Panc1 (cell line): ENCODE results near the gene FAM114A2.

Experiments used
- CTCF ChIP-seq: fragments of 450-650 bp; IDR thresholded peaks from 2 replicates; pipeline ENCODE4 v1.5.1; 2017; ENCODE audit warnings: mild to moderate bottlenecking
- POLR2AphosphoS5 ChIP-seq: IDR thresholded peaks from 2 replicates; pipeline ENCODE4 v1.6.1; 2012; ENCODE audit warnings: mild to moderate bottlenecking, low read depth, low read length, moderate library complexity
- REST ChIP-seq, 2 experiments: IDR thresholded peaks; 2 replicates each; pipeline ENCODE4 v1.6.1; 2011 to 2012; ENCODE audit warnings: low read depth in 2 of 2, control low read depth in 1 of 2, low read length in 1 of 2, mild to moderate bottlenecking in 1 of 2, moderate library complexity in 1 of 2; ENCODE audit not compliant: insufficient read depth in 1 of 2
- SIN3A ChIP-seq: IDR thresholded peaks from 2 replicates; pipeline ENCODE4 v1.6.1; 2012; ENCODE audit warnings: low read depth, mild to moderate bottlenecking, low read length, moderate library complexity, borderline replicate concordance; ENCODE audit not compliant: insufficient read depth
- TCF7L2 ChIP-seq: IDR thresholded peaks from 2 replicates; pipeline ENCODE4 v1.6.1; 2011; ENCODE audit warnings: mild to moderate bottlenecking, low read depth, low read length, inconsistent platforms

GRCh38 chr5:154005648-154006047 is 33.1 kb downstream of the FAM114A2 start:
- TF ChIP-seq CTCF (no peak), TCF7L2 (no peak), POLR2AphosphoS5 (no peak), REST (IDR thresholded peaks at IDR 0.05; ENCODE audit: insufficient read depth in 1 of 2, low read depth in 2 of 2, low read length in 1 of 2) (no peak), SIN3A (no peak)
